HG02938 (cell line): Measurements from ENCODE around the gene LRRC75A.

Source experiments
- ATAC-seq: cut with Tn5 transposase; IDR thresholded peaks from one replicate; pipeline ENCODE4 v1.9.1; 2021; ENCODE audit warnings: mild to moderate bottlenecking, moderate library complexity; ENCODE audit not compliant: unreplicated experiment

Gene LRRC75A

DNA sequence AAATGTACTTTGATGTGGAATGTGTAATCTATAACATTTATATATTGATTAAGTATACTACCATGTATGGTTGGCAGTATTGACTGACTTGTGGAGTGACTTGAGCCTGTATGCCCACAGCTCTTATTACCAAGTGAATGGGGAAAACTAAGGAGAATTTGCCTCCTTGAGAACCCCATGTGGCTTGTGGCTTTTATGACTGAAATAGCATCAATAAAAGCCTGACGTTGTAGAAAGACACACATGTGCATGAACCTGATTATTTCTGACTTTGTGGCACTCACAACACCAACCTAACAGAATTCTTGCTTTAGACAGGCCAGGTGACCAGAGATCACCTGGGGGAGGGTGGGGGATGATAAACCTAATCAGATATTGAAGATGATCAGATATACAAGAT, 2.1 kb upstream of the LRRC75A start:
- no peak for ATAC-seq

DNA sequence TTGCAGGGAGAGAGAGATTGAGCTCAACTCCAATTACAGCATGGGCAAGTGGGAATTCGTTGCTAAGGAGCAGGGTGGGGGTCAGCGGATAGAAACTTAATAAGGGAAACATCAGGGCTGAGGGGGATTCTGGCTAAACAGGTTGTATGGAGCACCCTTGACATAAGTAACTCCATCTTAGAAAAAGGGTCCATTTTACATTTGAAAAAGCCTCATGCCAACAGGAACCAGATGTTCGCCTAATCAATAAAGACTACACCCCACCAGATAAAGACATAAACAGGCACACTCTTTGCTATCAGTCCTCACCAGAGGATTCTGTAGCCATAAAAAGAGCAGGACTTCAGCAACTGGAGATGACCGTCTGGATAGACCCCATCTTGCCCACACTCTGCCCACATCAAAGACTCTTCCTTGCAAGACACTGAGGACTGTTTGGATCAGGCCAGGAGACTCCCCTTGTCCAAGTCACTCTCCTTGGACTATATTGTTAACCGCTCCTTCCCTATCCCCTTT, 1.6 kb upstream of the LRRC75A start:
- no peak for ATAC-seq

DNA sequence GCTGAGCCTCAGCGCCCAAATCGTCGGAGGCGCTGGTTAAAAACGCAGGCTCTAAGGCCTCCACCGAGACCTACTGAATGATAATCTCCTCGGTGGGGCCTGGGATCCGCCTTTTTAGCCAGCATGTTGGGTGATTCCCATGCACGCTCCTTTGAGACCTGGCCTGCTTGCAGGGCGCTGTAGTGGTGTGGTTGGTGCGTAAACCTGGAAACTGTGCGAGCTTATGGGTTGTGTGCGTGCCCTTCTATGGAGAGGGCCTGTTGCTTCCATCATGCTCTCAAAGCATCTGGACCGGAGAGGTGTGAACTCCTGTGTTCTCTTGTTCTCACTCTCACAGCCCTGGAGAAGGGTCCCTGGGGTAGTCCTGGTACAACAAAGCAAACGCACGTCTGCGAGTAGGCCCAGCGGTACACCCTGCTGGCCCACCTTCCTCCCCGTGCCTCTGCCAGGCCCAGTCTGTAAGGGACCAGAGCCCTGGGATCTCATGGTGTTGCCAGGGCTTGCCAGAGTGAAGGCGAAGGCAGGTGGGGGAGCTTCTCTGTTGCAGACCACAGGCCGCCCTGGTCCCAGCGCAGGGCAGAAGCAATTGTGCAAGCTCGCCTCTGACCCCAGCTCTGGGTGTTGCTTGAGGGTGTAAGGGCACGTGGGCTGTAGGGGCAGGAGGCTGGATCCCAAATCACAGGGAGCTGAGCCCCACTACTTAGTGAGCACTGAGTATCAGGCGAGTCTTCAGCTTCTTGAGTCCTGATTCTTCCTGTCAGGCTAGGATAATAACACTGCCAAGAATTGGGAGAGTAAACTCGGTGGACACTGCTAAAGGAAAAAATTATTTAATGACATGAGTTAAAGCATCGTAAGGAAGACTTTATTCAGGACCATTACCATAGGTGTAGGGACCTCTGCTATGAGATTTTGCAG, 879 bp upstream of the LRRC75A start:
- no peak for ATAC-seq

DNA sequence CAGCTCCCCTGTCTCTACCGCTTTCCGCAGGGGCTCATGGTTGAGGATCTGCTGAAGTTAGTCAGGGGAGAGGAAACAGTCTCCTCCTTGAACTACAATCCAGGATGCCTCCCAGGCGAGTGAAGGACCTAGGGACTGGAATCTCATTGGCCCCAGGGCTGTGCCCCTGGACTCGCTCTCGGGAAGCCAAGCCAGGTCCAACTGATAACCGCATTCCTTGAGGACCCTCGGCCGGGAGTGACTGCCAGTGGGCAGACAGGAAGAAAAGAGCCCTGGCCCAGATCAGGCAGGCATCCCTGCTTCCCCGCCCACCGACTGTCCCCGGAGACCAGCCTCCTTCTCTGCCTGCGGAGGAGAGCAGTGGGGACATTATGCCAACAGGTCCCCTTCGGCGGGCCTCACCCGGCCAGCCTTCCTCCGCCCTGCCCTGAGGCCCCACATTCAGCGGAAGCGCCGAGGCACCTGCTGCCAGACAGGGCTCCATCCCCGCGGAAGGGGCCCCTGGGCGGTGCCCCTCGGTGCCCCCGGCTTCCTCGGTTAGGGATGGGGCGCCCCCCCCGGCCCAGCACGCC, 776 bp downstream of the LRRC75A start:
- ATAC-seq: no peak

DNA sequence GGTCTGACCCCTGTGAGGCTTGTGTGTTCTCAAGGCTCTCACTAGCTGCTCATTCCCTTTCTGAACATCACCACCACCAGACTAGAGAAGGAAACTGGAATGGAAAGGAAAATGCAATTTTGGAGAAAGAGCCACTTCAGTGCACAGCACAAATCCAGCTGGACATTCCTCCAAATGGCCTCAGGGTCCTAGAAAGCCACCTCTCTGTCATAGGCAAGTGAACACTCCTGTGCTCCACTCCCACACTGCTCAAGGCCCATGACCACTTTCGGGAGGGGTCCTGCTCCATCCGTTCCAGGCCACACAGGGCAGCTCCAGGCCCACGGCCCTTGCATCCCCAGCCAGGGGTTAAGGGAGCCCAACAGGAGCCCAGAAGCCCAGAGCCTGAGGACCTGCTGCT, 2.6 kb downstream of the LRRC75A start:
- no peak for ATAC-seq

DNA sequence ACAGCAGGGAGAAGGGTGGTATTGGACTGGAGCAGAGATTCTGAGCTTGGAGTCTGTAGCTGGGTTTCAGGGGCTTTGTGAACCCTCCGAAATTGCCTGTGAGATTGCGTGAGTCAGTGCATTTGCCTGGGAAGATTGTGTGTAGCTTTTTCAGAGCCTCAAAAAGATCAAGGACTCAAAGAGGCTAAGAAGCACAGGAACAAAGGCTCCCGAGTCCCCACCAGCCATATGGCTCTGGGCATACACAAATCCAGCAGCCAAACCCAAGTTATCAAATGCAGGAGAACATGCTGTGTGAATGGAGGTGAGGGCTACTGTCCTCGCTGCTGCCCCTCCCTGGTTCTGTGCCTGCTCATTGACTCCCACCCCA, 3.0 kb downstream of the LRRC75A start:
- no peak for ATAC-seq

DNA sequence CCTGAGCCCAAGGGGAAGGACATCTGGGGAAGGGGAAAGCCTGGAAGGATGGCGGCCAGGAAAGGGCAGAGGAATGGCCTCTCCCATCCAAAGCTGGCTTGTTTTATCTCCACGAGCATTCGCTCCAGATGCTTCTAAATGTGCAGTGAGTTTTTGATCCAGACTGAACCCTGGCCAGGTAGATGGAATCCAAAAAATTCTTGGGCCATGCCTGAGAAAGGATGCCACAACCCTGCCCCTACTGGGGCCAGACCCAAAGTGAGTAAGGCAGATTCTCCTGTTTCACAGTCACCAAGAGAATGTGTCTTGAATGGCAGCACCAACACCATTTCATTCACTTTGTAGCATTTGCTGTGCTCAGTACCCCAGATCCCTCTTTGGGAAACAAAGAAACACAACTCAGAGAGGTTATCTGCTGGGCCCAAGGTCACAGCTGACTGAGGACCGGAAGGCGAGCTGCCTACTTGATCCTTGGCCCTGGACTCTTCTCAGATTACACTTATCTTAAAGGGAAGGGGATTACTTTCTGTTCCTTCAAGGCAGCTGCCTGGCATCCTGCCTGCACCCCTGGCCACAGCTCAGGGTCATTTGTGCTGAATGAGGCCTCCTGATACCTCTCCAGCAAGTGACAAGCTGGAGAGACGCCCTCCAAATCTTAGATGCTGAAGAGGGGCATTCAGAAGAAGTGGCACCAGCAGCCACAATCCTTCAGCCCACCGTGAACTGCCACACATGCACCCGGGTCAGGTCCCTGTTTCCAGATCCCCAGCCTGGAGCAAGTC, 3.6 kb downstream of the LRRC75A start:
- no peak for ATAC-seq

DNA sequence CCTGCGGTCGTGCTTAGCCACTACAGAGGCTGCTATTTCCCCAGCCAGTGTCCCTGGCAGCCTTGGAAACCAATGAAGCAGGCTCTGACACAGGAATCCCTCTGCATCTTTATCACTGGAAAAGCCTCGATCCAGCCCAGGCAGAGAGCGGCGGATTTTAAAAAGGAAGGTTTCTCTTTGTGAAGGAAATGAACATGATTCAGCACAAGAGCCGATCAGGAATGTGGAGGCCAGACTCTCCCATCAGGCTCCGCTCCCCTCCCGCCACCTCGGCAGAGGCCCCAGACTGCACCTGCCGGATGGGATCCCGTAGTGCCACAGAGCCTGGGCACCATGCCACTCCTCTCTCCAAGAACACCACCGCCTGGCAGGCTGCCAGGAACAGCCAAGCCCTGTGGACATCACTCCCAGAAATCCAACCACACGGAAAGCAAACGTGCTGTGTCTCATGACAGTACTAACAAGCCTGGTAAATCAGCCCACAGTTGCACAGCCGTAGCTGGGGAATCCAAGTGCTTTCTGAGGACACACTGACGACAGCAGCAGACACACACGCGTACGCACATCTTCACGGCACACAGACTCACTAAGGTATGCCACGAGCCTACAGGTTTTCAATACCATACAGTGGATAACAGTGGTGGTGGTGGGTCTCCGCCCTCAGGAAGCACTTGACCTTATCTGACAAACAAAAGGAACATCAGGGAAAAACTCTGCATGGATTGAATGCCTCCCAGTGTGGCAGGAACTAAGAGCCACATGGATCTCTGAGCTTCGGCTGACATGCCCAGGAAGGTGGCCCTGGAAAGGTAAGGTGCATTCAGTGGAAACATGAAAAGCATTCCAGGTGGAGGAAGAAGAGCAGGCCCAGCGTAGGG, 5.4 kb downstream of the LRRC75A start:
- ATAC-seq: no peak

DNA sequence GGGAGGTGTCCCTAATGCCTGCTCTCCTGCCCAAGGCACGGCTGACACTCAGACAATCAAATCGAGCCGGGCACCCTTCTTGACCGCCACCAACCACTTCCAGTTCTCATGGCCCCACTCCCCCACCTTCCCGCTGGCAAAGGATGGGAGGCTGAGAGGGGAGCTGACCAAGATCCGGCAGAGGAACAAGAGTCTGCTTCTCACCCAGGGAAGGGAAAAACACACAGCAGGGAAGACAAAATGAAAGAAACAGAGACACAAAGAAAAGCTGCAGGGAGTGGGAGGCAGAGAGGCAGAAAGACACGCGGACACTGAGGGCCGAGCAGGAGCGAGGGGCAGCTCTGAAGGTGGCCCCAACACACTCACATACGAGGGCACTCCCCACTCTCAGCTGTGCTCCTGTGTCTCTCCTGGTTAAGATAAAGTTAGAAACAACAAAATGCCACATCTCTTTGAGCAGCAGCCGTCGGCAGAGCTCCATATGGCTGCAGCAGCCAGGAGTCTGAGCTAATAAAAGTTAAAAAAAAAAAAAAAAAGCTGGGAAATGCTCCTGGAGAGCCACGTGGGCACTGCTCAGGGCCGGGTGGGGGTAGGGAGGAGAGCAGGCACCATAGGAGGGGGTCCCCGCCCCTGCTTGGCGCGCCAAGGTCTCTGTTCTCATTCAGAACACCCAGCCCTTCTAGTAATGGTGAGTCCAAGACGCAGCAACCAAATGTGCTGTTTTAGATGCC, 7.4 kb downstream of the LRRC75A start:
- ATAC-seq: no peak

DNA sequence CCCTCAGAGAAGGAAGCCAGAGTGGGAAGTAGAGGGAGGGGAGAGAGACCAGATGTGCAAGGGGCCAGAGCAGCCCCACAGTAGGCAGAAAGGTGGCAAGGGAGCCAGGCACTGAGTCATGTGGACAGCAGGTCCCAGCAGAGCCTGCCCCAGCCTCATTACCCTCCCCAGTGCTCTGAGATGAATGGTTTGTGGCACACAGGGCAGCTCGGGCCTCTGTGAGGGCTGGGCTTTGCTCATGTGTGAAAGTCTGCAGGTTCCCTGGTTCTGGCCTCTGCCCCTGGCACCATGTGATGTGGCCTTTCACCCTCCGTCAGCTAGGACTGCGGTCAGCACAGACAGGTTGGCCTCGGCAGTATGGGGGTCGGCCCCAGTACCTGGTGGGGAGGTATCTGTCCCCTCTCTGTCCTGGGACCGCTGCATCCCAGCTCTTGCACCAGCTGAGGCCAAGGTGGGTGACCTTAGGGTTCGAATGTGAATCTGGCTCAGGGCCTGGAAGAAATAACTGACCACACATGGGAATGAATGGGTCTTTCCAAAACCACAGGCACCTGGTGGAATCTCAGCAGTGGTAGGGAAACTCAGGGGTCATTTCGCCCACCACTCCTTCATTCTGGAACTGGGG, 8.9 kb downstream of the LRRC75A start:
- no peak for ATAC-seq

DNA sequence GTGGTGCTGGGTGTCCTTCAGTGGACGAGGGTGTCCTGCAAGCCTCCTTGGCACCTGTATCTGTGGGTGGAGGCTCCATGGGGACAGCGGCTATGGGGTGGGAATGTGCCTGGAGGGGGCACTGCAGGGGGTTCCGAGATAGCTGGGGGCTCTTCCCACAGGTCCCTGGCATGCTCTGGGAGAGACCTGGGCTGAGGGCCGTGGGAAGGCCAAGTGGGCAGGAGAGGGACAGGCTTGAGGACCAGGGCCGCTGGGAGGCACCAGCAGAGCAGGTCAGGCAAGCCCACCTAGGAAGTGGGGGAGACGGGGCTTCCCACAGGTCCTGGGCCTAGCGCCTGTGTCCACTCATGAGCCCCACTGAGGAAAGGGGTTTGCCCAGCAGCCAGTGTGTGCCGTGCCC, 9.7 kb downstream of the LRRC75A start:
- no peak for ATAC-seq

DNA sequence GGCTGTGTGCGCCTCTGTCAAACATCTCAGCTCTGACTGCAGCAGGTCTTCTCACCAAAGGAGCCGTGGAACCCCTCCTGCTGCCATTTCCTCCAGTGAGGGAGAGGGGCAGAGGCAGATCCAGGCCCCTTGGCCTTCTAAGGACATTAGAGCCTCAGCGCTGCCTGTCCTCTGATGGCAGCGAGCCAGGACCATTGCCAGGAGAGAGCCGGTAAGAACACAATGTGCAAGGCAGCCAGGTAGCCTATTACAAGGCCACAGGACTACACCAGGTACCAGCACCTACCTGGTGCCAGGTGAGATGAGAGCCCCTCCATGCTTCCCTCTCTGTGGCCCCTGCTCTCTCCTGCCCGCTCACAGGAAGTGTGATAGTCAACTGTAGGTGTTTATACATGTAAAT, 11.0 kb downstream of the LRRC75A start:
- ATAC-seq: no peak

DNA sequence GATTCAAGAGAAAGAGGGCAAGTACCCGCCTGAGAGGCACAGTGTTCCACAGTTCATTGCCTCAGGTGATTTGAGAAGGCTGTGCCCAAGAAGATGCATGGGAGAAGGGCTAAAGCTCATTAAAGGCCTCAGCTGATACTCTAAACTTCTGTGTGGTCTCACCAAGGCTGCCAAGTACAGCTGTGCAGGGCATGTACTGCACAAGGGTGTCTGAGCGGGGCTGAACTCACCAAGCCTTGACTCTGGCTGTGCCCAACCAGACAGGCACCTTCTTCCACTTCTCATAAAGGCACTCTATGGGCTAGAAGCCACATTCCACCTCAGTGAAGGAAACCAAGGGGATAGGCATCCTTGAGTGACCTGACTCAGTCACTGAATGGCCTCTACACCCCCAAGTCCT, 12.7 kb downstream of the LRRC75A start:
- no peak for ATAC-seq

DNA sequence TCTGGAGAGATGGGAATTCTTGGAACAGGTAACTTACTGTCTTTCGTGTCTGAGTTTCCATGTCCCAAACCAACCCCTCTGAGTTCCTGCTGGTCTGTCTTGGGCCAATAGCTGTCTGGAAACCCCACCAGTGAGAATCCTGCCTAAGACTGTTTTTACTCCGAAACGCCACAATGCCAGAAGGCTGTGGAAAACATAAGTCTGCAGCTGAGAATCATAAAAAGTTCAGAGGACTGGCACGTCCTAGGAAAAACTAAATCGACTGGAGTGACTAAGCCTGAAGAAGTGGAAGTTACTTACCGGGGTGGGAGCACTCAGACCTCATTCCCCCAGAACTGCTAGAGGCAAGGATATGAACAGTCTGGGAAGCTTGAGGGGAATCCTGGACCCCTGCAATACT, 13.3 kb downstream of the LRRC75A start:
- ATAC-seq: no peak

DNA sequence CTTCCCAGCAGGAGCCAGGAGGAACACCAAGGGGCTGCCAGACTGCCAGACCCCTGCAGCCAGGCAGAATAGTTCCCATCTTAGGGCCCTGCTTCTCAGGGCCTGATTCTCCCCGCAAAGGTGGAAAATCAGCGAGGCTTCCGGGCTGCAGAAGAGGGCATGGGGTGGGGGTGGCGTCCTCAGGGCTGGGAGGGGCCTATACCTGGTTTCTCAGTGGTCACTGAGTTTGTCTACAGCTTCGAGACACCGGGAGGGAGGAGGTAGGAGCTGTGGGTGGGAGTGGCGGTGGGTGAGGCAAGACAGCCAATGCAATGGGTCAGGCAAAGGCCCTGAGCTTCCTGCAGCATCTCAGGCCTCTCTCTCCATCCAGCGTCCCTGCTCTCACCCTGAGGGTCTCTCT, 14.3 kb downstream of the LRRC75A start:
- no peak for ATAC-seq

DNA sequence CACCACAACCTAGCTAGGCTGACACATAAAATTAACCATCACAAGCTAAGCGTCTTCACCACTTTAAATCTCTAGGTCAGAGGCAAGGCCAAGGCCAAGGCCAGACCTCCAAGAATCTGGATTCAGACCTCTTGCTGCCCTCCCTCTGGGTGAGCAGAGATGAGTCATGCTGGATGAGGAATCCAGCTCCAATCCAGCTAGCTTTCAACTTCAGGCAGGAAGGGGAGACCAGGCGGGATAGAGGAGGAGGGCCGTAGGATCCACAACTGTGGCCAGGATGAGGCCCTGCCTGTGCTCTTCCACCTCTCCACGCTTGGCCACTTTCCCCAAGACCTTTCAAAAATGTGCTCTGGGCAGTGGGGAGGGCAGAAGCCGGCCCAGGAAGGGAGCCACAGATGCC, 14.7 kb downstream of the LRRC75A start:
- ATAC-seq: no peak

DNA sequence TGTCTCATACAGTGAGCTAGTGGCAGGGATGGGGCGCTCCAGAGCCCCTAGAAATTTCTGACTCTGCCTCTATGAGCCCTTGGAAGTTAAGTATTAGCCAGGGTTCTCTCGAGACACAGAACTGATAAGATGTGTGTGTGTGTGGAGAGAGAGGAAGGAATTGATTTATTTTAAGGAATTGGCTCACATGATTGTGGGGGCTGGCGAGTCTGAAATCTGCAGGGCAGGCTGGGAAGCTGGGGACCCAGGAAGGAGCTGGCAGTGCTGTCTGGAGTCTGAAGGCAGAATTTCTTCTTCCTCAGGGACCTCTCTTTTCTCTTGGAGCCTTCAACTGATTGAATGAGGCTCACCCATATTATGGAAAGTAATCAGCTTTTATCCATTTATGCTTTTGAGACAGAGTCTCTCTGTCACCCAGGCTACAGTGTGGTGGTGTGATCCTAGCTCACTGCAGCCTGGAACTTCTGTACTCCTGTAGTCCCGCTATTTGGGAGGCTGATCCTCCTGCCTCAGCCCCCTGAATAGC, 16.8 kb downstream of the LRRC75A start:
- no peak for ATAC-seq

DNA sequence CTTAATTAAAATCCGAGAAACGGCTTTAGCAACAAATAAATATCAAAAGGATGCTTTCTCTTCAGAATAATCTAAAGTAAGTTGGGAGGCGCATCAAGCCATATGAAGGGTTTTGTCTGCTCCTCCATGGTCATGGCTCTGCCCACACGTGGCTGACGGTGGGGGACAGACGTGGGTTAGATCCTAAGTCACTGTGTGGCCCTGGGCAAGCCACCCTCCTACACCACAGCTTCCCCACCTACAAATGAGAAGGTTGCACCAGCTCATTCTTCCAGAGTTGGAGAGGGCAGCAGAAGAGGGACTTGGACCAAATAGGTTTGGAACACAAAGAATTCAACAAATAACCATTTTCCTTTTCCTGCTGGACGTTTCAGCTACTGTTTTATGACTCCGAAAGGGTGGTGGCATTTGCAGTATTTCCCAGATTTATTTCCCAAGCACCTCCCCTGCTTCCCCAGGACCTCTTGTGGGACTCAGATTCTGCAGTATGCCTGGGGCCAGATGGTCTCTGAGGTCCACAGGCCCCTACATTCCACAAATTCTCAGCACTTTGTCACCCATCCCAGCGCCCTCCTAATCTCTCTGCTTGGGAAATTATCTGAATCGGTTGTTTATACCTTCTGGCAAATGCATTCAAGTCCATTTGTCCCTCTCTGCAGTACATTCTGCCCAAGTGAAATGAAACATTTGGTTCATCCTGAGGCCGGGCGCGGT, 17.8 kb downstream of the LRRC75A start:
- ATAC-seq: no peak
